Keratinocyte (primary cell): ENCODE data around the gene KLK7. TPM values are rescaled to one million over a fixed set of nuclear protein-coding genes. Genes with fewer than 3 reads are reported as not detected.
"Not testable (repeated sequence)": the region's sequence is repeated elsewhere in the genome, so short reads cannot be mapped to it uniquely, and the experiment has no call there.

Experiments used
- DNase-seq: peaks from one replicate; pipeline ENCODE4 v3.0.0-alpha.2; 2011; ENCODE audit warnings: low read depth, missing footprints, low spot score
- FAIRE-seq: peaks from 2 replicates; lab custom pipeline; 2011; peaks lifted over from hg19 to GRCh38; lab: Jason Lieb, UNC
- H2AFZ ChIP-seq: 2 replicates; pipeline ENCODE4 v1.6.0; 2012; ENCODE audit warnings: low read length, control low read depth, inconsistent platforms; ENCODE audit not compliant: control insufficient read depth
- H3K27ac ChIP-seq: 2 replicates; pipeline ENCODE4 v1.5.1; 2011; ENCODE audit warnings: low read length; ENCODE audit not compliant: control insufficient read depth, insufficient read depth
- H3K27me3 ChIP-seq: 3 replicates; pipeline ENCODE4 v1.6.0; 2011; ENCODE audit warnings: low read length; ENCODE audit not compliant: control insufficient read depth, insufficient read depth; ENCODE audit errors: extremely low read depth
- H3K36me3 ChIP-seq, 2 experiments: 2 replicates in 1 of 2; 3 replicates in 1 of 2; pipeline ENCODE4 v1.5.1; 2011; ENCODE audit warnings: low read length in 2 of 2, mild to moderate bottlenecking in 1 of 2; ENCODE audit not compliant: control insufficient read depth in 2 of 2, insufficient read depth in 2 of 2; ENCODE audit errors: extremely low read depth in 1 of 2
- H3K4me1 ChIP-seq: 3 replicates; pipeline ENCODE4 v1.5.1; 2011; ENCODE audit warnings: low read length; ENCODE audit not compliant: control insufficient read depth, insufficient read depth; ENCODE audit errors: extremely low read depth
- H3K4me2 ChIP-seq: 3 replicates; pipeline ENCODE4 v1.6.0; 2011; ENCODE audit warnings: low read depth, low read length; ENCODE audit not compliant: control insufficient read depth, insufficient read depth; ENCODE audit errors: extremely low read depth
- H3K4me3 ChIP-seq, 3 experiments: fragments of 200-600 bp in 1 of 3; sonication (generic) in 1 of 3; 2 replicates in 2 of 3; 3 replicates in 1 of 3; pipeline ENCODE4 v1.5.1; 2011 to 2016; ENCODE audit warnings: low read length in 3 of 3, mild to moderate bottlenecking in 3 of 3, control low read depth in 2 of 3, inconsistent platforms in 1 of 3, low read depth in 1 of 3, mixed read lengths in 1 of 3, mixed run types in 1 of 3, moderate library complexity in 1 of 3; ENCODE audit not compliant: control insufficient read depth in 2 of 3, insufficient read depth in 2 of 3; ENCODE audit errors: extremely low read depth in 1 of 3
- H3K79me2 ChIP-seq: 2 replicates; pipeline ENCODE4 v1.6.0; 2012; ENCODE audit warnings: low read length; ENCODE audit not compliant: control insufficient read depth, insufficient read depth
- H3K9ac ChIP-seq: 3 replicates; pipeline ENCODE4 v1.6.0; 2011; ENCODE audit warnings: low read length; ENCODE audit not compliant: control insufficient read depth, insufficient read depth; ENCODE audit errors: extremely low read depth
- H3K9me1 ChIP-seq: 3 replicates; pipeline ENCODE4 v1.6.0; 2011; ENCODE audit warnings: low read length; ENCODE audit not compliant: control insufficient read depth, insufficient read depth; ENCODE audit errors: extremely low read depth
- H3K9me3 ChIP-seq: 2 replicates; pipeline ENCODE4 v1.5.1; 2012; ENCODE audit warnings: low read depth, low read length; ENCODE audit not compliant: control insufficient read depth
- H4K20me1 ChIP-seq: 3 replicates; pipeline ENCODE4 v1.6.0; 2011; ENCODE audit warnings: low read length; ENCODE audit not compliant: control insufficient read depth, insufficient read depth; ENCODE audit errors: extremely low read depth
- CTCF ChIP-seq, 3 experiments: IDR thresholded peaks in 1 of 3; conservative IDR thresholded peaks in 1 of 3; optimal IDR thresholded peaks in 1 of 3; 2 replicates in 2 of 3; 3 replicates in 1 of 3; pipeline versions ENCODE3 to v1.5.1; 2011; ENCODE audit warnings: low read length in 3 of 3, mild to moderate bottlenecking in 3 of 3, moderate library complexity in 2 of 3, control low read depth in 1 of 3, inconsistent platforms in 1 of 3; ENCODE audit not compliant: insufficient read depth in 2 of 3; ENCODE audit errors: extremely low read depth in 1 of 3
- EZH2 ChIP-seq: IDR thresholded peaks from one replicate; pipeline ENCODE4 v1.6.1; 2012; ENCODE audit warnings: inconsistent platforms, mild to moderate bottlenecking, low read length, moderate library complexity
- dilution Hi-C: fragments of 300-500 bp; cut with MboI; formaldehyde crosslinking; loops from one replicate; pipeline ENCODE4 v1.7.0; 2020; ENCODE audit warnings: low sequenced_read_pairs; ENCODE audit not compliant: extremely low pct_ligation_motif_present
- polyA plus RNA-seq, 5 experiments: library from polyadenylated mRNA; depleted of rRNA in 3 of 5; stranded (reverse) in 3 of 5; stranded (forward) in 1 of 5; unstranded in 1 of 5; fragments of >200 nt; gene quantifications; 1 replicate in 1 of 5; 2 replicates in 3 of 5; 3 replicates in 1 of 5; pipeline versions ENCODE4 v1.2.1 to v1.2.3, GENCODE V29; 2011 to 2012; ENCODE audit warnings: missing spikeins in 2 of 5, low read depth in 1 of 5, low replicate concordance in 1 of 5

The KLK7 gene
- polyA plus RNA-seq, 1 donor (not counting 4 experiments of a cell fraction or from before 2014, with no cell fraction given), result 29.2 TPM

GRCh38 chr19:50992666-50993035 is 8.9 kb upstream of the KLK7 start:
- Histone ChIP-seq H3K36me3 (peaks cover 0 to 2% of the 10 kb centered on the region in 2 experiments), H3K9me1 (no peaks in the 10 kb centered on the region), H3K9ac (peak overlapping the region; percentile 35), H3K4me2 (peak overlapping the region; percentile 58), H3K4me3 (peak overlapping the region in 1 of 3 experiments; percentile 16), H3K4me1 (peaks cover 19% of the 10 kb centered on the region), H3K27me3 (no peaks in the 10 kb centered on the region), H3K27ac (peak overlapping the region; percentile 73), H2AFZ (peak overlapping the region; percentile 71), H3K9me3 (no peaks in the 10 kb centered on the region), H3K79me2 (no peaks in the 10 kb centered on the region), H4K20me1 (no peaks in the 10 kb centered on the region)
- peak; percentile 34 for FAIRE-seq
- TF ChIP-seq CTCF (optimal IDR thresholded peaks at IDR 0.05 in 1 of 3, IDR thresholded peaks at IDR 0.05 in 1 of 3, conservative IDR thresholded peaks at IDR 0.05 in 1 of 3; ENCODE audit: extremely low read depth in 1 of 3, insufficient read depth in 2 of 3, low read length in 3 of 3) (no peak), EZH2 (no peak)
- DNase-seq, result no peak
- dilution Hi-C loops, result no loop called here

DNA sequence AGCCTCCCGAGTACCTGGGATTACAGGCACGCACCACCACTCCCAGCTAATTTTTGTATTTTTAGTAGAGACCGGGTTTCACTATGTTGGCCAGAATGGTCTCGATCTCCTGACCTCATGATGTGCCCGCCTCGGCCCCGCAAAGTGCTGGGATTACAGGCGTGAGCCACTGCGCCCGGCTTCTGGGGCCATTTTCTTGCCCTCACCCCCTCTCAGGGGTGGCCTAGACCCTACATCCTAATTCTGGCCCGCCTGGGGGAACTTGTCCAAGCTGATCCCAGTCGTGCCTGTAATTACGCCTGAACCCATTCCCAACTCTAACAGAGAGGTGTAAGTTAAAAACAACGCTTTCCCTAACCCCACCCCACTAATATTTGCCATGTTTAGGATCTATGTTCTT is 699 bp upstream of the KLK7 start:
- H2AFZ ChIP-seq, DNase-seq, H3K36me3 ChIP-seq, dilution Hi-C loops, H3K9ac ChIP-seq, H4K20me1 ChIP-seq, H3K9me3 ChIP-seq, H3K9me1 ChIP-seq, H3K79me2 ChIP-seq, H3K4me3 ChIP-seq, H3K27ac ChIP-seq, FAIRE-seq, H3K4me1 ChIP-seq, H3K4me2 ChIP-seq: not testable (repeated sequence)
- peaks cover 12% of the 10 kb centered on the region for H3K27me3 ChIP-seq

GRCh38 chr19:50982186-50982585 is 1.5 kb downstream of the KLK7 start:
- DNase-seq, result no peak
- FAIRE-seq, result no peak
- TF ChIP-seq CTCF (optimal IDR thresholded peaks at IDR 0.05 in 1 of 3, IDR thresholded peaks at IDR 0.05 in 1 of 3, conservative IDR thresholded peaks at IDR 0.05 in 1 of 3; ENCODE audit: extremely low read depth in 1 of 3, insufficient read depth in 2 of 3, low read length in 3 of 3) (no peak), EZH2 (no peak)
- Histone ChIP-seq H3K27ac (no peak overlapping the region), H3K36me3 (no peaks in the 10 kb centered on the region), H2AFZ (no peak overlapping the region), H4K20me1 (no peaks in the 10 kb centered on the region), H3K9ac (no peak overlapping the region), H3K4me3 (peak overlapping the region in 1 of 3 experiments; percentile 1), H3K27me3 (peaks cover 12% of the 10 kb centered on the region), H3K9me3 (no peaks in the 10 kb centered on the region), H3K4me1 (peaks cover 9% of the 10 kb centered on the region), H3K9me1 (no peaks in the 10 kb centered on the region), H3K79me2 (no peaks in the 10 kb centered on the region), H3K4me2 (no peak overlapping the region)
- dilution Hi-C loops, result no loop called here
